Measurements from ENCODE around the gene MASP1.

DNA sequence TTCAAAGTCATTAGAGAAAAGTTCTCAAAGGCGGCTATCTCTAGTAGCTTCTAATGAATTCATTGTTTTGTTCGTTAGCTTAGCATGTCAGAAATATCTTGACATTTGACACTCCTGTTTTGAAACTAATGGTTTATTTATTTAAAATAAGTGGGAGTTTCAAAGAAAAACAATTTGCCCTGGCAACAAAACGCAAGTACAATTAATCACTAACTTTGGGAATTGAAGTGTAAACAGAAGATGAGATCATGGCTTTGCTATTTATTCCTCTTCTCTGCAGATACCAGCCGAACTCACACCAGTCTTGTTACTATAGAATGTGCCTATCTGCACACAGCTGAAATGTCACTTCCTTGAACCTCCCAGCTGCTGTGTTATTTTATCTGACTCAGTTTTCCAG lies 27.5 kb downstream of the MASP1 start:
- TF ChIP-seq POLR2AphosphoS5 (IDR thresholded peaks at IDR 0.05; ENCODE audit: low read depth, low read length) (no peak), SIN3A (IDR thresholded peaks at IDR 0.05; ENCODE audit: borderline replicate concordance, insufficient read depth, low read length) (no peak), TAF1 (IDR thresholded peaks at IDR 0.05; ENCODE audit: borderline replicate concordance, insufficient read depth, low read length) (no peak), FOXP2 (optimal IDR thresholded peaks at IDR 0.05; ENCODE audit: borderline replicate concordance, extremely low read depth, extremely low read length, insufficient read depth) (no peak)
- TF ChIP-seq, protein P1, sequence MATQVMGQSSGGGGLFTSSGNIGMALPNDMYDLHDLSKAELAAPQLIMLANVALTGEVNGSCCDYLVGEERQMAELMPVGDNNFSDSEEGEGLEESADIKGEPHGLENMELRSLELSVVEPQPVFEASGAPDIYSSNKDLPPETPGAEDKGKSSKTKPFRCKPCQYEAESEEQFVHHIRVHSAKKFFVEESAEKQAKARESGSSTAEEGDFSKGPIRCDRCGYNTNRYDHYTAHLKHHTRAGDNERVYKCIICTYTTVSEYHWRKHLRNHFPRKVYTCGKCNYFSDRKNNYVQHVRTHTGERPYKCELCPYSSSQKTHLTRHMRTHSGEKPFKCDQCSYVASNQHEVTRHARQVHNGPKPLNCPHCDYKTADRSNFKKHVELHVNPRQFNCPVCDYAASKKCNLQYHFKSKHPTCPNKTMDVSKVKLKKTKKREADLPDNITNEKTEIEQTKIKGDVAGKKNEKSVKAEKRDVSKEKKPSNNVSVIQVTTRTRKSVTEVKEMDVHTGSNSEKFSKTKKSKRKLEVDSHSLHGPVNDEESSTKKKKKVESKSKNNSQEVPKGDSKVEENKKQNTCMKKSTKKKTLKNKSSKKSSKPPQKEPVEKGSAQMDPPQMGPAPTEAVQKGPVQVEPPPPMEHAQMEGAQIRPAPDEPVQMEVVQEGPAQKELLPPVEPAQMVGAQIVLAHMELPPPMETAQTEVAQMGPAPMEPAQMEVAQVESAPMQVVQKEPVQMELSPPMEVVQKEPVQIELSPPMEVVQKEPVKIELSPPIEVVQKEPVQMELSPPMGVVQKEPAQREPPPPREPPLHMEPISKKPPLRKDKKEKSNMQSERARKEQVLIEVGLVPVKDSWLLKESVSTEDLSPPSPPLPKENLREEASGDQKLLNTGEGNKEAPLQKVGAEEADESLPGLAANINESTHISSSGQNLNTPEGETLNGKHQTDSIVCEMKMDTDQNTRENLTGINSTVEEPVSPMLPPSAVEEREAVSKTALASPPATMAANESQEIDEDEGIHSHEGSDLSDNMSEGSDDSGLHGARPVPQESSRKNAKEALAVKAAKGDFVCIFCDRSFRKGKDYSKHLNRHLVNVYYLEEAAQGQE (IDR thresholded peaks at IDR 0.05; ENCODE audit: insufficient read depth in 1 of 2, low read depth in 2 of 2, low read length in 2 of 2), result no peak
